ENCODE results near the gene WWOX.

The WWOX gene

DNA sequence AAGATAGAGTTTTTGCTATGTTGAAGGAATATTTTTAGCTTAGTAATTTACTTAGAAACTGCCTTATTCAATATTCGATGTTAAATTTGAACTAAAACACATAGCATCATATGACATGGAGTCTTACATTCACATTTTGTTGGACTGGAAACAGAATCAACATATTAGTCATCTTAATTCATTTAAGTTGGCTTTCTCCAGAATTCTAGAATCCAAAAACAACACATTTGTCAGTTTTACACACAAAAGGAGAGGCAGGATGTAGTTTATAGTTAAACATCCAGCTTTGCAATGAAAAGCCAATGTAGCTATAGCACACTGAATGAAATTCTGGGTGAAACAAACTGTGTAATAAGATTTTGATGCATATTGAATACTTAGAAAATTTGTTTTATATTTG lies 43.3 kb downstream of the WWOX start:
- DNase-seq (ENCODE audit: low read depth): no peak

DNA sequence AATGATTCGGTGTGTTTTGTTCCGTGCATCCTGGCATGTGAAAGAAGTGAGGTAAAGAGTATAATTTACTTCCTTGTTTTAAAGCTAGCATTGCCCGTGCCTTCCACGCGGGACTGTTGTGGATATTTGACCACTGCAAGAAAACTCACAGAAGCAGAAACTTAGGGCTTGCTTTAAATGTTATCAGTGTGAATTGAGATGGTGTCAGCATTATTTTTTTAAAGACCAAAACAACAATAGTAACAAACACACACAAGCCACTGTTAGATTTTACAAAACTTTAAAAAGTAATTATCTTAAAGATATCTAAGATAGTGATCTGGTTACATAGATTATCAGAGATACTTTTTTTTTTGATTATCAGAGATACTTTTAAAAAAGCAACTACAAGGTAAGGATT lies 47.4 kb downstream of the WWOX start:
- DNase-seq (ENCODE audit: low read depth): no peak

- DNase-seq (ENCODE audit: low read depth): no peak
Measured at GRCh38 chr16:78147911-78148401, 48.5 kb downstream of the WWOX start.

DNA sequence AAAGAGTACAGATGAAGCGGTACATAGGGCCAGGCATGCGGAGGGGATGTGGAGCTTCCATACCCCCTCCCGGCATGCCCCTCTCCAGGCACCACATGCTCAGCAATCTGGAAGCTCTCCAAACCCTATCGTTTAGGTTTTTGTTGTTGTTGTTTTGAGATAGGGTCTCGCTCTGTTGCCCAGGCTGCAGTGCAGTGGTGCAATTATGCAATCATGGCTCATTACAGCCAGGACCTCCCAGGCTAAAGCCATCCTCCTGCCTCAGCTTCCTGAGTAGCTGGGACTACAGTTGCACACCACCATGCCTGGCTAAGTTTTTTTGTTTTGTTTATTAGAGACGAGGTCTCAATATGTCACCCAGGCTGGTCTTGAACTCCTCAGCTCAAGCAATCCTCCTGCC lies 50.8 kb downstream of the WWOX start:
- no peak for DNase-seq (ENCODE audit: low read depth)

DNA sequence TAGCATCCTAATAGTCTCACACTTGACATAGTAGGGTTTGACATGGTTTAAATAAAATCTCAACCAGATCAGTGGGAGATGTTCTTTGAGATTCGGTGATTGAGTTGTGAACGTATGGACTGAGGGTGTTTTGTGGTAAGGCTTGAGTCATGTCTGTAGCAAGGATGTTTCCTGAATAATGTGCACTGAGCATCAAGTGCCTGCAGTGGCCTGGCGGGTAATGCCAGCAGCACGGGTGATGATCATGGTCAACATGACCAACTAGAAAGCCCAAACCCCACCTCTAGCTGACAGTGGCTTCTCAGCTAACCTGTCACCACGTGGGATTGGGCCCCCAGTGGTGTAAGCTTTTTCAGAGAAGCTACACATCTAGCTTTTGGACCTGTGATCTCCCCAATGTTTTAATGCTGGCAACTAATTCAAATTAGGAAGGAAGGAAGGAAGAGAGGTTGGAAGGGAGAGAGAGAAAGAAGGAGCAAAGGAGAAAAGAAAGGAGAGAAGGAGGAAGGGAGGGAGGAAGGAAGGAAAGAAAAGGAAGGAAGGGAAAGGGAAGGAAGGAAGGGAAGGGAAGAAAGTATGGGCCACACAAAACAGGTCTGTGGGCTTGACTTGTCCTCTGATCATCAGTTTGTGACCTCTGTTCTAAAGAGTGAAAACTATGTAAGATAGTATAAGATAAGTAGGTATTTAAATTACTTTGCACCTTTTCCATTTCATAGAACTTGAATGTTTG lies 55.4 kb downstream of the WWOX start:
- DNase-seq (ENCODE audit: low read depth): no peak

GRCh38 chr16:78155791-78156345 lies 56.4 kb downstream of the WWOX start:
- no peak for DNase-seq (ENCODE audit: low read depth)

- no peak for DNase-seq (ENCODE audit: low read depth)
Measured at GRCh38 chr16:78161023-78161729, 61.7 kb downstream of the WWOX start.

GRCh38 chr16:78163772-78164670 lies 64.6 kb downstream of the WWOX start:
- DNase-seq (ENCODE audit: low read depth): no peak

DNA sequence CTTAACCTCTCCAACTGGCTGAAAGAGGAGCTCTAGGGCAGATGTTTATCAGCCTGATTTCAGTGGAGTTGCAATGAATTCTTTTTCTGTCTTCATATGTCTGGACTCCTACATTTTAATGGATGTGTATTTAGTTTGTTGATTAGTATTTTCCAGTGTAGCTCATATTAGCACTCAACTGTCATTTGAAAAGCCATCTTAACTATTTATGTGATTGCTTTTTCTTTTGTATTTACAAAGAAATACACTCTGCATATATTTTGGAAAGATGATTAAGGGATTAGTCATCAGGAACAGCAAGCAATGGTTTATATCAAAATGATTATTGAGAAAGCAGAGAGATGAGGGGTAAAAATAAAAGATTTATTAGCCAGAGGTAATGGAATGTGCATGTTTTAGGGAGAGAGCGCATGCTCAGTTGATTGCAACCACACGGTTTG lies 71.1 kb downstream of the WWOX start:
- DNase-seq (ENCODE audit: low read depth): no peak

- no peak for DNase-seq (ENCODE audit: low read depth)
Measured at GRCh38 chr16:78175287-78175686, 75.8 kb downstream of the WWOX start.

DNA sequence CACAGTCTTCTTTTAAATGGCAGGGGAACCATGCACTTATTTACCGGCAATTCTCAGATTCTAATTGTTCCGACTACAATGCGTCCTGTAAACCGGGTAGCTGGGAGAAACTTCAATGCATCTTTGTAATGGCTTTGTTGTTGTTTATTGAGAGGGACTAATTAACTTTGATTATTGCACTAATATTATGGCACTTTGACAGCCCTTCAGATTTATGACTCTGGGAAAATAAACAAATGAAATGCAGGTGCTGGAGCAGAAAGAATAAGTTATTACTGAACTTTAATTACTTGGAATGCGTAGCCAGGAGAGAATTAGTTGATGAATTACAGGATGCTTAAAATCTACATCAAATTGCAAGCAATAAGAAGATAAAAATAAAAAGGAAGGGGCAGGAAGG lies 77.0 kb downstream of the WWOX start:
- DNase-seq (ENCODE audit: low read depth): no peak

- DNase-seq (ENCODE audit: low read depth): no peak
Measured at GRCh38 chr16:78177218-78177617, 77.8 kb downstream of the WWOX start.

- DNase-seq (ENCODE audit: low read depth): no peak
Measured at GRCh38 chr16:78177987-78178386, 78.5 kb downstream of the WWOX start.

DNA sequence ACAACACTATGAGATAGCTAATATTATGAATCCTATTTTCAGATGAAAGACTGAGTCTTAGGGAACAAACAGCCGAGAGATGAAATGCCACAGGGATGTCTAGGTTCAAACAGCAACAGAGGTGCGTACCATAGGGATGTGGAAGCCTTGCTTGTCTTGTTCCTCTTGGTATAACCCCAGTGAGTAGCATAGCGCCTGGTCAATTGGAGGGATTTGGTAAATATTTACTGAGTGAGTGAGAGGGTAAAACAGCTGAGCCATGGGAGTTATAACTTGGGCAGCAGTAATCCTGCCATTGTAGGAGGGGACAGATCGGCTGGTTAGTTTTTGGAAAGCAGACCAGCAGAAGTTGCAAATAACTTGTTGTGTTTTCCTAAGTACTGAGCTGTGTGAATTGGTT lies 80.2 kb downstream of the WWOX start:
- no peak for DNase-seq (ENCODE audit: low read depth)

DNA sequence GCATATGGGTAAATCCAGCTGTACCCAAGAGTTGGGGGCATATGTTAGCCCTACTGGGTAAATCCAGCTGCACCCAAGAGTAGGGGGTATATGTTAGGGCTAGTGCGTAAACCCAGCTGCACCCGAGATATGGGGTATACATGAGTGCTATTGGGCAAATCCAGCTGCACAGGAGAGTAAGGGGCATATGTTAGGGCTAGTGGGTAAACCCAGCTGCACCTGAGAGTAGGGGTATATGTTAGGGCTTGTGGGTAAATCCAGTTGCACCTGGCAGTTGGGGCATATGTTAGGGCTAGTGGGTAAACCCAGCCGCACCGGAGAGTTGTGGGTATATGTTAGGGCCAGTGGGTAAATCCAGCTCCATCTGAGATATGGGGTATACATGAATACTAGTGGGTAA lies 80.9 kb downstream of the WWOX start:
- no peak for DNase-seq (ENCODE audit: low read depth)

GRCh38 chr16:78183437-78184237 lies 84.2 kb downstream of the WWOX start:
- DNase-seq (ENCODE audit: low read depth): no peak

- no peak for DNase-seq (ENCODE audit: low read depth)
Measured at GRCh38 chr16:78184238-78185183, 85.1 kb downstream of the WWOX start.

GRCh38 chr16:78189121-78189520 lies 89.7 kb downstream of the WWOX start:
- no peak for DNase-seq (ENCODE audit: low read depth)

DNA sequence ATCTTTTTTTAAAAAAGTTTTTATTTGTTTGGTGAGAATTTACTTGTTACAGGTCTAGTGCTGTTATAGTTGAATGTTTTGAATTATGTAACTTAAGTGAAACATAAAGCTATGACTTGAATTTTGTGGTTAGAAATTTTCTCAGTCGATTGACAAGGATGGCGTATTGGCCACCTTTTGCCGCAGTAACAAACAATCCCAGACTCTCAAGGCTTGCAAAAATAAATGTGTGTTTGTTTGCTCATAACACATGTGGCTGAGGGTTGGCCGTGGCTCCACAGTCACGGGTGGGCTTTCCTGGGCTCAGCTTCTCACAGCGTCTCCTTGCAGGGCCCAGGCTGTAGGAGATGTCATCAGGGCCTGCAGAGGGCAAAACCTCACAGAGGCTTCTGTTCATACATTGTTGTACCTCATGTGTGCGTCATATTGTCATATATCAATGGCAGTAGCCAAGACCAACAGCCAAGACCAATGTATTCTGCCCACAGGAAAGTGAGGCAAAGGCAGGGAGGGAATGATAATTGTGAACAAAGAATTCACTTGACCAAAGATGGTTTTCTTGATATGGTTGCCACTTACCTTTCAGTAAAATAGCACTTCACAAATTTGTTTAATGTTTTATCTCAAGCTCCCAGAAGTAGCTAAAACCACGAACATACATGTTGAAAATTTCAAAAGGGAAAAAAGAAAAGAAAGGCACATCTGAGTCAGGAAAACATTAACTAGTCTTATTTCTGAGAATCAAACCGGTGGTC lies 93.5 kb downstream of the WWOX start:
- DNase-seq (ENCODE audit: low read depth): no peak

All from T-helper 22 cell (primary cell).